ENCODE measurements around the gene GRP.

GRCh38 chr18:59268127-59268720 lies 48.3 kb downstream of the GRP start:
- TF ChIP-seq CHD1 (IDR thresholded peaks at IDR 0.05; ENCODE audit: low read depth, low read length) (no peak), POLR2A (IDR thresholded peaks at IDR 0.05; ENCODE audit: low read depth, low read length) (no peak), MXI1 (IDR thresholded peaks at IDR 0.05; ENCODE audit: borderline replicate concordance, low read depth, low read length) (no peak), BHLHE40 (IDR thresholded peaks at IDR 0.05; ENCODE audit: low read depth, low read length) (no peak)
- TF ChIP-seq, protein P1, sequence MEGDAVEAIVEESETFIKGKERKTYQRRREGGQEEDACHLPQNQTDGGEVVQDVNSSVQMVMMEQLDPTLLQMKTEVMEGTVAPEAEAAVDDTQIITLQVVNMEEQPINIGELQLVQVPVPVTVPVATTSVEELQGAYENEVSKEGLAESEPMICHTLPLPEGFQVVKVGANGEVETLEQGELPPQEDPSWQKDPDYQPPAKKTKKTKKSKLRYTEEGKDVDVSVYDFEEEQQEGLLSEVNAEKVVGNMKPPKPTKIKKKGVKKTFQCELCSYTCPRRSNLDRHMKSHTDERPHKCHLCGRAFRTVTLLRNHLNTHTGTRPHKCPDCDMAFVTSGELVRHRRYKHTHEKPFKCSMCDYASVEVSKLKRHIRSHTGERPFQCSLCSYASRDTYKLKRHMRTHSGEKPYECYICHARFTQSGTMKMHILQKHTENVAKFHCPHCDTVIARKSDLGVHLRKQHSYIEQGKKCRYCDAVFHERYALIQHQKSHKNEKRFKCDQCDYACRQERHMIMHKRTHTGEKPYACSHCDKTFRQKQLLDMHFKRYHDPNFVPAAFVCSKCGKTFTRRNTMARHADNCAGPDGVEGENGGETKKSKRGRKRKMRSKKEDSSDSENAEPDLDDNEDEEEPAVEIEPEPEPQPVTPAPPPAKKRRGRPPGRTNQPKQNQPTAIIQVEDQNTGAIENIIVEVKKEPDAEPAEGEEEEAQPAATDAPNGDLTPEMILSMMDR (conservative IDR thresholded peaks at IDR 0.05; ENCODE audit: low read depth, low read length): no peak
